ENCODE data around the gene SNX20. TPM values are rescaled to one million over a fixed set of nuclear protein-coding genes. Genes with fewer than 3 reads are reported as not detected.

Gene SNX20
- total and polyA plus RNA-seq, 2 of the 13 experiments (the other 11 are each of a cell fraction or from before 2014, with no cell fraction given), result not detected

- no peak for TF ChIP-seq ZFP90 (CRISPR knock-in tag; IDR thresholded peaks at IDR 0.05; ENCODE audit: borderline replicate concordance)
- no peak for TF ChIP-seq ZNF337 (CRISPR knock-in tag; IDR thresholded peaks at IDR 0.05; ENCODE audit: borderline replicate concordance, low read depth)
- no peak for TF ChIP-seq BRF2 (CRISPR knock-in tag; IDR thresholded peaks at IDR 0.05)
- no peak for TF ChIP-seq THAP11 (CRISPR knock-in tag; IDR thresholded peaks at IDR 0.05)
- no peak for TF ChIP-seq ZNF772 (CRISPR knock-in tag; IDR thresholded peaks at IDR 0.05)
- TF ChIP-seq ZNF280B (CRISPR knock-in tag; IDR thresholded peaks at IDR 0.05; ENCODE audit: borderline replicate concordance), result no peak
Measured at GRCh38 chr16:50709980-50710379, 28.9 kb upstream of the SNX20 start (continued).

GRCh38 chr16:50709061-50709684 lies 28.1 kb upstream of the SNX20 start:
- intact Hi-C loops (cut with micrococcal nuclease; ENCODE audit: unreplicated experiment), result no loop called here
- CTCF ChIA-PET (ENCODE audit: low intra/inter-chr PET ratio, low total read pairs), result no interaction called here
- POLR2A ChIA-PET, result no interaction called here
- in situ Hi-C loops (cut with HindIII; ENCODE audit: extremely low pct_ligation_motif_present, low pct_unique_long_range_greater_than_20kb), result no loop called here
- Histone ChIP-seq H4K20me1 (ENCODE audit: insufficient read depth, low read length) (no peaks in the 10 kb centered on the region), H3K27ac (ENCODE audit: extremely low read length, insufficient read depth, low read length) (no peak overlapping the region), H3K9ac (ENCODE audit: insufficient read depth, low read depth, low read length) (no peak overlapping the region), H3K27me3 (ENCODE audit: control insufficient read depth in 1 of 2, insufficient read depth in 2 of 2, low read length in 2 of 2) (peaks cover 0 to 20% of the 10 kb centered on the region in 2 experiments; a peak in 2 of 5 replicates), H2AFZ (ENCODE audit: low read length) (no peak overlapping the region), H3K4me2 (ENCODE audit: low read depth, low read length) (no peak overlapping the region), H3K79me2 (ENCODE audit: insufficient read depth, low read length) (no peaks in the 10 kb centered on the region), H3K9me3 (ENCODE audit: low read length) (peaks cover 16% of the 10 kb centered on the region), H3K36me3 (replicated peaks in 1 of 2; ENCODE audit: control insufficient read depth in 1 of 2, insufficient read depth in 2 of 2, low read length in 2 of 2) (no peaks in the 10 kb centered on the region), H3K4me1 (ENCODE audit: insufficient read depth, low read length) (peaks cover 2% of the 10 kb centered on the region), H3K4me3 (replicated peaks in 1 of 3; ENCODE audit: insufficient read depth in 1 of 3, low read depth in 2 of 3, low read length in 3 of 3) (no peak overlapping the region)
- ATAC-seq, result no peak
- BruUV-seq (replicated peaks), result no TSS peak
- 29% methylated on average over 8 of the region's 8 CpGs for whole genome bisulfite sequencing (ENCODE audit: low lambda C conversion rate)
- no peak for DNase-seq (ENCODE audit: low spot score)
- FAIRE-seq, result no peak
- TF ChIP-seq IRX3 (CRISPR knock-in tag; IDR thresholded peaks at IDR 0.05; ENCODE audit: borderline replicate concordance, low read depth), result no peak
- TF ChIP-seq ZNF557 (CRISPR knock-in tag; IDR thresholded peaks at IDR 0.05), result no peak
- TF ChIP-seq ZNF224 (CRISPR knock-in tag; IDR thresholded peaks at IDR 0.05), result no peak
- TF ChIP-seq ZBTB44 (CRISPR knock-in tag; IDR thresholded peaks at IDR 0.05), result no peak
- TF ChIP-seq ESRRA (CRISPR knock-in tag; IDR thresholded peaks at IDR 0.05; ENCODE audit: low read depth), result no peak
- TF ChIP-seq ZNF382 (CRISPR knock-in tag; IDR thresholded peaks at IDR 0.05; ENCODE audit: borderline replicate concordance), result no peak
- no peak for TF ChIP-seq LCORL (IDR thresholded peaks at IDR 0.05)
- TF ChIP-seq LCORL (CRISPR knock-in tag; IDR thresholded peaks at IDR 0.05), result no peak
- no peak for TF ChIP-seq ZNF367 (CRISPR knock-in tag; IDR thresholded peaks at IDR 0.05; ENCODE audit: borderline replicate concordance)
- TF ChIP-seq ZNF704 (CRISPR knock-in tag; IDR thresholded peaks at IDR 0.05; ENCODE audit: borderline replicate concordance), result no peak
- TF ChIP-seq DRAP1 (CRISPR knock-in tag; IDR thresholded peaks at IDR 0.05), result no peak
- TF ChIP-seq MIXL1 (CRISPR knock-in tag; IDR thresholded peaks at IDR 0.05), result no peak

All from HepG2 (cell line).